GM06990 (cell line): Measurements from ENCODE around the gene PHC2.

ENCODE experiments used
- DNase-seq: peaks from one replicate; pipeline ENCODE4 v3.0.0-alpha.2; 2011; ENCODE audit not compliant: insufficient read length; ENCODE audit errors: extremely low read depth
- H3K27me3 ChIP-seq: replicated peaks from 2 replicates; pipeline ENCODE4 v1.6.0; 2011; ENCODE audit warnings: low read length; ENCODE audit not compliant: control insufficient read depth, insufficient read depth
- H3K36me3 ChIP-seq: 2 replicates; pipeline ENCODE4 v1.5.1; 2011; ENCODE audit warnings: low read length; ENCODE audit not compliant: control insufficient read depth, insufficient read depth
- H3K4me3 ChIP-seq: replicated peaks from 2 replicates; pipeline ENCODE4 v1.5.1; 2011; ENCODE audit warnings: low read depth, mild to moderate bottlenecking, control low read depth, low read length
- CTCF ChIP-seq: IDR thresholded peaks from 2 replicates; pipeline ENCODE4 v1.5.1; 2011; ENCODE audit warnings: low read length, control low read depth, mild to moderate bottlenecking, inconsistent platforms; ENCODE audit not compliant: insufficient read depth, poor library complexity, severe bottlenecking

Gene PHC2

GRCh38 chr1:33400153-33400911, 30.6 kb downstream of the PHC2 start:
- TF ChIP-seq CTCF: no peak
- no peak for DNase-seq
- Histone ChIP-seq H3K36me3 (no peaks in the 10 kb centered on the region), H3K4me3 (no peak overlapping the region), H3K27me3 (no peaks in the 10 kb centered on the region)

- no peak for TF ChIP-seq CTCF
- H3K27me3 ChIP-seq: no peaks in the 10 kb centered on the region
- no peaks in the 10 kb centered on the region for H3K36me3 ChIP-seq
- no peak overlapping the region for H3K4me3 ChIP-seq
- no peak for DNase-seq
Observed at GRCh38 chr1:33399375-33399774, 31.5 kb downstream of the PHC2 start.

GRCh38 chr1:33397994-33398393, 32.9 kb downstream of the PHC2 start:
- Histone ChIP-seq H3K4me3 (no peak overlapping the region), H3K36me3 (no peaks in the 10 kb centered on the region), H3K27me3 (no peaks in the 10 kb centered on the region)
- no peak for DNase-seq
- no peak for TF ChIP-seq CTCF

GRCh38 chr1:33397125-33397506, 33.8 kb downstream of the PHC2 start:
- Histone ChIP-seq H3K4me3 (no peak overlapping the region), H3K27me3 (no peaks in the 10 kb centered on the region), H3K36me3 (no peaks in the 10 kb centered on the region)
- DNase-seq: no peak
- no peak for TF ChIP-seq CTCF

- Histone ChIP-seq H3K36me3 (no peaks in the 10 kb centered on the region), H3K27me3 (no peaks in the 10 kb centered on the region; the same call in 1 of the 2 replicates), H3K4me3 (no peak overlapping the region)
- no peak for DNase-seq
- no peak for TF ChIP-seq CTCF
Observed at GRCh38 chr1:33396188-33397124, 34.4 kb downstream of the PHC2 start.
